ENCODE data around the gene OLFM1. TPM values are rescaled to one million over a fixed set of nuclear protein-coding genes. Genes with fewer than 3 reads are reported as not detected.
"Not testable (repeated sequence)": the region's sequence is repeated elsewhere in the genome, so short reads cannot be mapped to it uniquely, and the experiment has no call there.

The OLFM1 gene
- total and polyA plus RNA-seq, 5 donors from 2014 or later, result not detected

- Histone ChIP-seq H3K9me3 (ENCODE audit: control insufficient read depth in 2 of 2, low read length in 2 of 2) (no peaks in the 10 kb centered on the region), H3K36me3 (ENCODE audit: control insufficient read depth, insufficient read depth, low read length) (no peaks in the 10 kb centered on the region), H3K27me3 (ENCODE audit: control insufficient read depth, insufficient read depth, low read length) (no peaks in the 10 kb centered on the region), H3K4me3 (ENCODE audit: low read depth, low read length) (no peak overlapping the region), H3K27ac (ENCODE audit: insufficient read depth, low read length, poor library complexity, severe bottlenecking) (no peak overlapping the region), H3K4me1 (ENCODE audit: control insufficient read depth, insufficient read depth, low read length, poor library complexity, severe bottlenecking) (no peaks in the 10 kb centered on the region)
- Mint-ChIP-seq H3K4me3 (no peak overlapping the region), H3K4me1 (peaks cover 0 to 2% (median 0%) of the 10 kb centered on the region in 4 donors), H3K27me3 (peaks cover 17% of the 10 kb centered on the region), H3K36me3 (no peaks in the 10 kb centered on the region), H3K9me3 (no peaks in the 10 kb centered on the region), H3K27ac (no peak overlapping the region)
- DNase-seq (no peak), ATAC-seq (ENCODE audit: low read depth in 2 of 2) (no peak)
Measured at GRCh38 chr9:135108831-135109510, 21.5 kb downstream of the OLFM1 start.

- Mint-ChIP-seq H3K27me3 (peaks cover 17% of the 10 kb centered on the region), H3K27ac (no peak overlapping the region), H3K9me3 (no peaks in the 10 kb centered on the region), H3K36me3 (no peaks in the 10 kb centered on the region), H3K4me3 (no peak overlapping the region), H3K4me1 (peaks cover 0 to 2% (median 0%) of the 10 kb centered on the region in 4 donors)
- H3K36me3 ChIP-seq (ENCODE audit: control insufficient read depth, insufficient read depth, low read length), result no peaks in the 10 kb centered on the region
- no peaks in the 10 kb centered on the region for H3K9me3 ChIP-seq (ENCODE audit: control insufficient read depth in 2 of 2, low read length in 2 of 2)
- H3K4me1 ChIP-seq (ENCODE audit: control insufficient read depth, insufficient read depth, low read length, poor library complexity, severe bottlenecking), result no peaks in the 10 kb centered on the region
- no peak for ATAC-seq (ENCODE audit: low read depth in 2 of 2)
- no peak overlapping the region for H3K4me3 ChIP-seq (ENCODE audit: low read depth, low read length)
- DNase-seq, result no peak
- H3K27ac ChIP-seq (ENCODE audit: insufficient read depth, low read length, poor library complexity, severe bottlenecking), result no peak overlapping the region
- no peaks in the 10 kb centered on the region for H3K27me3 ChIP-seq (ENCODE audit: control insufficient read depth, insufficient read depth, low read length)
Measured at GRCh38 chr9:135109650-135110049, 22.2 kb downstream of the OLFM1 start.

GRCh38 chr9:135110416-135110815 lies 22.9 kb downstream of the OLFM1 start:
- no peaks in the 10 kb centered on the region for H3K27me3 ChIP-seq (ENCODE audit: control insufficient read depth, insufficient read depth, low read length)

GRCh38 chr9:135111600-135111999 lies 24.1 kb downstream of the OLFM1 start:
- not testable (repeated sequence) for H3K4me3 Mint-ChIP-seq
- peaks cover 17% of the 10 kb centered on the region for H3K27me3 Mint-ChIP-seq

More at GRCh38 chr9:135110416-135110815, 22.9 kb downstream of the OLFM1 start:
- H3K4me1 ChIP-seq (ENCODE audit: control insufficient read depth, insufficient read depth, low read length, poor library complexity, severe bottlenecking), result no peaks in the 10 kb centered on the region
- DNase-seq (no peak), ATAC-seq (ENCODE audit: low read depth in 2 of 2) (no peak)
- no peaks in the 10 kb centered on the region for H3K36me3 ChIP-seq (ENCODE audit: control insufficient read depth, insufficient read depth, low read length)
- Mint-ChIP-seq H3K27ac (peak overlapping the region in 1 of 3 donors; percentile 38), H3K27me3 (peaks cover 17% of the 10 kb centered on the region), H3K4me3 (no peak overlapping the region), H3K36me3 (no peaks in the 10 kb centered on the region), H3K4me1 (peaks cover 0 to 2% (median 0%) of the 10 kb centered on the region in 4 donors), H3K9me3 (peaks cover 0 to 1% (median 0%) of the 10 kb centered on the region in 7 donors)
- H3K27ac ChIP-seq (ENCODE audit: insufficient read depth, low read length, poor library complexity, severe bottlenecking), result no peak overlapping the region
- H3K9me3 ChIP-seq (ENCODE audit: control insufficient read depth in 2 of 2, low read length in 2 of 2), result no peaks in the 10 kb centered on the region
- H3K4me3 ChIP-seq (ENCODE audit: low read depth, low read length), result no peak overlapping the region

GRCh38 chr9:135116371-135116770 lies 28.9 kb downstream of the OLFM1 start:
- H3K4me1 Mint-ChIP-seq, result no peaks in the 10 kb centered on the region
- H3K4me3 ChIP-seq (ENCODE audit: low read depth, low read length), result no peak overlapping the region
- no peaks in the 10 kb centered on the region for H3K9me3 ChIP-seq (ENCODE audit: control insufficient read depth in 2 of 2, low read length in 2 of 2)
- peaks cover 0 to 3% (median 0%) of the 10 kb centered on the region in 7 donors for H3K9me3 Mint-ChIP-seq
- H3K27ac ChIP-seq (ENCODE audit: insufficient read depth, low read length, poor library complexity, severe bottlenecking), result no peak overlapping the region
- no peak overlapping the region for H3K4me3 Mint-ChIP-seq
- H3K36me3 ChIP-seq (ENCODE audit: control insufficient read depth, insufficient read depth, low read length), result no peaks in the 10 kb centered on the region
- ATAC-seq (ENCODE audit: low read depth in 2 of 2) (no peak), DNase-seq (no peak)
- no peaks in the 10 kb centered on the region for H3K4me1 ChIP-seq (ENCODE audit: control insufficient read depth, insufficient read depth, low read length, poor library complexity, severe bottlenecking)
- no peaks in the 10 kb centered on the region for H3K27me3 ChIP-seq (ENCODE audit: control insufficient read depth, insufficient read depth, low read length)
- no peaks in the 10 kb centered on the region for H3K27me3 Mint-ChIP-seq
- H3K27ac Mint-ChIP-seq, result no peak overlapping the region
- H3K36me3 Mint-ChIP-seq, result no peaks in the 10 kb centered on the region

More at GRCh38 chr9:135111600-135111999, 24.1 kb downstream of the OLFM1 start:
- H3K9me3 Mint-ChIP-seq; DNase-seq; H3K4me1 ChIP-seq (ENCODE audit: control insufficient read depth, insufficient read depth, low read length, poor library complexity, severe bottlenecking); H3K36me3 ChIP-seq (ENCODE audit: control insufficient read depth, insufficient read depth, low read length); ATAC-seq (ENCODE audit: low read depth in 2 of 2); H3K4me3 ChIP-seq (ENCODE audit: low read depth, low read length); H3K4me1 Mint-ChIP-seq; H3K27ac Mint-ChIP-seq; H3K27me3 ChIP-seq (ENCODE audit: control insufficient read depth, insufficient read depth, low read length); H3K36me3 Mint-ChIP-seq; H3K27ac ChIP-seq (ENCODE audit: insufficient read depth, low read length, poor library complexity, severe bottlenecking); H3K9me3 ChIP-seq (ENCODE audit: control insufficient read depth in 2 of 2, low read length in 2 of 2): not testable (repeated sequence)

- H3K4me3 Mint-ChIP-seq, result no peak overlapping the region
- no peaks in the 10 kb centered on the region for H3K4me1 Mint-ChIP-seq
- no peaks in the 10 kb centered on the region for H3K36me3 Mint-ChIP-seq
- no peaks in the 10 kb centered on the region for H3K4me1 ChIP-seq (ENCODE audit: control insufficient read depth, insufficient read depth, low read length, poor library complexity, severe bottlenecking)
- peaks cover 0 to 3% (median 0%) of the 10 kb centered on the region in 7 donors for H3K9me3 Mint-ChIP-seq
- H3K27me3 Mint-ChIP-seq, result no peaks in the 10 kb centered on the region
- no peaks in the 10 kb centered on the region for H3K9me3 ChIP-seq (ENCODE audit: control insufficient read depth in 2 of 2, low read length in 2 of 2)
- ATAC-seq (ENCODE audit: low read depth in 2 of 2), result no peak
- no peak overlapping the region for H3K27ac ChIP-seq (ENCODE audit: insufficient read depth, low read length, poor library complexity, severe bottlenecking)
- H3K36me3 ChIP-seq (ENCODE audit: control insufficient read depth, insufficient read depth, low read length), result no peaks in the 10 kb centered on the region
- H3K4me3 ChIP-seq (ENCODE audit: low read depth, low read length), result no peak overlapping the region
- DNase-seq, result no peak
- no peaks in the 10 kb centered on the region for H3K27me3 ChIP-seq (ENCODE audit: control insufficient read depth, insufficient read depth, low read length)
- H3K27ac Mint-ChIP-seq, result no peak overlapping the region
Measured at GRCh38 chr9:135116881-135117280, 29.4 kb downstream of the OLFM1 start.

GRCh38 chr9:135117281-135117680 lies 29.8 kb downstream of the OLFM1 start:
- Mint-ChIP-seq H3K27ac (no peak overlapping the region), H3K27me3 (no peaks in the 10 kb centered on the region), H3K36me3 (no peaks in the 10 kb centered on the region), H3K4me3 (no peak overlapping the region), H3K9me3 (peaks cover 0 to 3% (median 0%) of the 10 kb centered on the region in 7 donors), H3K4me1 (no peaks in the 10 kb centered on the region)
- no peaks in the 10 kb centered on the region for H3K4me1 ChIP-seq (ENCODE audit: control insufficient read depth, insufficient read depth, low read length, poor library complexity, severe bottlenecking)
- no peaks in the 10 kb centered on the region for H3K27me3 ChIP-seq (ENCODE audit: control insufficient read depth, insufficient read depth, low read length)
- H3K4me3 ChIP-seq (ENCODE audit: low read depth, low read length), result no peak overlapping the region
- H3K36me3 ChIP-seq (ENCODE audit: control insufficient read depth, insufficient read depth, low read length), result no peaks in the 10 kb centered on the region
- no peaks in the 10 kb centered on the region for H3K9me3 ChIP-seq (ENCODE audit: control insufficient read depth in 2 of 2, low read length in 2 of 2)
- ATAC-seq (ENCODE audit: low read depth in 2 of 2), result no peak
- DNase-seq, result no peak
- no peak overlapping the region for H3K27ac ChIP-seq (ENCODE audit: insufficient read depth, low read length, poor library complexity, severe bottlenecking)

- ATAC-seq (ENCODE audit: low read depth in 2 of 2), result no peak
- no peaks in the 10 kb centered on the region for H3K27me3 ChIP-seq (ENCODE audit: control insufficient read depth, insufficient read depth, low read length)
Measured at GRCh38 chr9:135119496-135120064, 32.1 kb downstream of the OLFM1 start.

More at GRCh38 chr9:135119496-135120064, 32.1 kb downstream of the OLFM1 start:
- Histone ChIP-seq H3K27ac (ENCODE audit: insufficient read depth, low read length, poor library complexity, severe bottlenecking) (no peak overlapping the region), H3K4me3 (ENCODE audit: low read depth, low read length) (no peak overlapping the region), H3K9me3 (ENCODE audit: control insufficient read depth in 2 of 2, low read length in 2 of 2) (no peaks in the 10 kb centered on the region), H3K4me1 (ENCODE audit: control insufficient read depth, insufficient read depth, low read length, poor library complexity, severe bottlenecking) (no peaks in the 10 kb centered on the region), H3K36me3 (ENCODE audit: control insufficient read depth, insufficient read depth, low read length) (no peaks in the 10 kb centered on the region)
- no peak overlapping the region for H3K4me3 Mint-ChIP-seq
- H3K9me3 Mint-ChIP-seq, result peaks cover 0 to 3% (median 0%) of the 10 kb centered on the region in 7 donors
- H3K27me3 Mint-ChIP-seq, result no peaks in the 10 kb centered on the region
- no peak for DNase-seq
- no peaks in the 10 kb centered on the region for H3K4me1 Mint-ChIP-seq
- peak overlapping the region in 1 of 3 donors; percentile 20 for H3K27ac Mint-ChIP-seq
- H3K36me3 Mint-ChIP-seq, result no peaks in the 10 kb centered on the region

Measured in CD4-positive, CD25-positive, alpha-beta regulatory T cell (primary cell).